ENCODE measurements around the gene CNOT3.

CNOT3 gene

GRCh38 chr19:54138489-54139256 lies 1.1 kb downstream of the CNOT3 start:
- Histone ChIP-seq H3K27me3 (replicated peaks; ENCODE audit: control insufficient read depth, insufficient read depth, low read length) (no peaks in the 10 kb centered on the region), H3K4me3 (ENCODE audit: low read length) (peak overlapping the region; percentile 74), H3K9ac (ENCODE audit: low read length) (peak overlapping the region; percentile 88), H3K4me1 (ENCODE audit: control insufficient read depth, insufficient read depth, low read length) (peaks cover 17% of the 10 kb centered on the region), H3K36me3 (ENCODE audit: control insufficient read depth, insufficient read depth, low read length, severe bottlenecking) (peaks cover 14% of the 10 kb centered on the region), H3K9me3 (ENCODE audit: control insufficient read depth, low read length) (no peaks in the 10 kb centered on the region)
- peak; percentile 37 for DNase-seq (ENCODE audit: low read depth)

GRCh38 chr19:54141356-54141755 lies 3.8 kb downstream of the CNOT3 start:
- H3K9me3 ChIP-seq (ENCODE audit: control insufficient read depth, low read length): no peaks in the 10 kb centered on the region
- no peaks in the 10 kb centered on the region for H3K27me3 ChIP-seq (replicated peaks; ENCODE audit: control insufficient read depth, insufficient read depth, low read length)
- peaks cover 10% of the 10 kb centered on the region for H3K4me1 ChIP-seq (ENCODE audit: control insufficient read depth, insufficient read depth, low read length)
- no peak overlapping the region for H3K9ac ChIP-seq (ENCODE audit: low read length)
- H3K4me3 ChIP-seq (ENCODE audit: low read length): no peak overlapping the region
- DNase-seq (ENCODE audit: low read depth): no peak
- H3K36me3 ChIP-seq (ENCODE audit: control insufficient read depth, insufficient read depth, low read length, severe bottlenecking): peaks cover 40% of the 10 kb centered on the region

GRCh38 chr19:54142166-54142780 lies 4.7 kb downstream of the CNOT3 start:
- Histone ChIP-seq H3K4me3 (ENCODE audit: low read length) (no peak overlapping the region), H3K9ac (ENCODE audit: low read length) (no peak overlapping the region), H3K36me3 (ENCODE audit: control insufficient read depth, insufficient read depth, low read length, severe bottlenecking) (peaks cover 50% of the 10 kb centered on the region), H3K4me1 (ENCODE audit: control insufficient read depth, insufficient read depth, low read length) (peaks cover 7% of the 10 kb centered on the region), H3K27me3 (replicated peaks; ENCODE audit: control insufficient read depth, insufficient read depth, low read length) (no peaks in the 10 kb centered on the region), H3K9me3 (ENCODE audit: control insufficient read depth, low read length) (no peaks in the 10 kb centered on the region)
- no peak for DNase-seq (ENCODE audit: low read depth)

- no peak overlapping the region for H3K9ac ChIP-seq (ENCODE audit: low read length)
- no peaks in the 10 kb centered on the region for H3K4me1 ChIP-seq (ENCODE audit: control insufficient read depth, insufficient read depth, low read length)
- no peaks in the 10 kb centered on the region for H3K9me3 ChIP-seq (ENCODE audit: control insufficient read depth, low read length)
- H3K36me3 ChIP-seq (ENCODE audit: control insufficient read depth, insufficient read depth, low read length, severe bottlenecking): peaks cover 73% of the 10 kb centered on the region
- no peaks in the 10 kb centered on the region for H3K27me3 ChIP-seq (replicated peaks; ENCODE audit: control insufficient read depth, insufficient read depth, low read length)
- no peak overlapping the region for H3K4me3 ChIP-seq (ENCODE audit: low read length)
- no peak for DNase-seq (ENCODE audit: low read depth)
These were observed 8.1 kb downstream of the CNOT3 start for GRCh38 chr19:54145541-54146158.

GRCh38 chr19:54147676-54148075 lies 10.1 kb downstream of the CNOT3 start:
- peaks cover 88% of the 10 kb centered on the region for H3K36me3 ChIP-seq (ENCODE audit: control insufficient read depth, insufficient read depth, low read length, severe bottlenecking)
- no peak for DNase-seq (ENCODE audit: low read depth)
- H3K4me1 ChIP-seq (ENCODE audit: control insufficient read depth, insufficient read depth, low read length): no peaks in the 10 kb centered on the region
- no peak overlapping the region for H3K4me3 ChIP-seq (ENCODE audit: low read length)
- H3K27me3 ChIP-seq (replicated peaks; ENCODE audit: control insufficient read depth, insufficient read depth, low read length): no peaks in the 10 kb centered on the region
- H3K9ac ChIP-seq (ENCODE audit: low read length): no peak overlapping the region
- no peaks in the 10 kb centered on the region for H3K9me3 ChIP-seq (ENCODE audit: control insufficient read depth, low read length)

GRCh38 chr19:54148158-54148557 lies 10.6 kb downstream of the CNOT3 start:
- H3K9ac ChIP-seq (ENCODE audit: low read length): no peak overlapping the region
- DNase-seq (ENCODE audit: low read depth): no peak
- H3K36me3 ChIP-seq (ENCODE audit: control insufficient read depth, insufficient read depth, low read length, severe bottlenecking): peaks cover 88% of the 10 kb centered on the region
- no peaks in the 10 kb centered on the region for H3K27me3 ChIP-seq (replicated peaks; ENCODE audit: control insufficient read depth, insufficient read depth, low read length)
- no peaks in the 10 kb centered on the region for H3K9me3 ChIP-seq (ENCODE audit: control insufficient read depth, low read length)
- no peak overlapping the region for H3K4me3 ChIP-seq (ENCODE audit: low read length)
- H3K4me1 ChIP-seq (ENCODE audit: control insufficient read depth, insufficient read depth, low read length): peaks cover 2% of the 10 kb centered on the region

- no peaks in the 10 kb centered on the region for H3K9me3 ChIP-seq (ENCODE audit: control insufficient read depth, low read length)
- H3K36me3 ChIP-seq (ENCODE audit: control insufficient read depth, insufficient read depth, low read length, severe bottlenecking): peaks cover 86% of the 10 kb centered on the region
- no peaks in the 10 kb centered on the region for H3K27me3 ChIP-seq (replicated peaks; ENCODE audit: control insufficient read depth, insufficient read depth, low read length)
- peaks cover 13% of the 10 kb centered on the region for H3K4me1 ChIP-seq (ENCODE audit: control insufficient read depth, insufficient read depth, low read length)
- no peak overlapping the region for H3K4me3 ChIP-seq (ENCODE audit: low read length)
- no peak overlapping the region for H3K9ac ChIP-seq (ENCODE audit: low read length)
- DNase-seq (ENCODE audit: low read depth): no peak
These were observed 11.7 kb downstream of the CNOT3 start for GRCh38 chr19:54149021-54149812.

- no peaks in the 10 kb centered on the region for H3K9me3 ChIP-seq (ENCODE audit: control insufficient read depth, low read length)
- H3K4me3 ChIP-seq (ENCODE audit: low read length): no peak overlapping the region
- H3K36me3 ChIP-seq (ENCODE audit: control insufficient read depth, insufficient read depth, low read length, severe bottlenecking): peaks cover 86% of the 10 kb centered on the region
- H3K27me3 ChIP-seq (replicated peaks; ENCODE audit: control insufficient read depth, insufficient read depth, low read length): no peaks in the 10 kb centered on the region
- no peak overlapping the region for H3K9ac ChIP-seq (ENCODE audit: low read length)
- DNase-seq (ENCODE audit: low read depth): no peak
- peaks cover 21% of the 10 kb centered on the region for H3K4me1 ChIP-seq (ENCODE audit: control insufficient read depth, insufficient read depth, low read length)
These were observed 13.9 kb downstream of the CNOT3 start for GRCh38 chr19:54151362-54152035.

- Histone ChIP-seq H3K27me3 (replicated peaks; ENCODE audit: control insufficient read depth, insufficient read depth, low read length) (no peaks in the 10 kb centered on the region), H3K9ac (ENCODE audit: low read length) (no peak overlapping the region), H3K4me1 (ENCODE audit: control insufficient read depth, insufficient read depth, low read length) (peaks cover 21% of the 10 kb centered on the region), H3K36me3 (ENCODE audit: control insufficient read depth, insufficient read depth, low read length, severe bottlenecking) (peaks cover 85% of the 10 kb centered on the region), H3K9me3 (ENCODE audit: control insufficient read depth, low read length) (no peaks in the 10 kb centered on the region), H3K4me3 (ENCODE audit: low read length) (no peak overlapping the region)
- no peak for DNase-seq (ENCODE audit: low read depth)
These were observed 14.7 kb downstream of the CNOT3 start for GRCh38 chr19:54152267-54152666.

GRCh38 chr19:54152878-54153524 lies 15.4 kb downstream of the CNOT3 start:
- H3K27me3 ChIP-seq (replicated peaks; ENCODE audit: control insufficient read depth, insufficient read depth, low read length): no peaks in the 10 kb centered on the region
- peaks cover 23% of the 10 kb centered on the region for H3K4me1 ChIP-seq (ENCODE audit: control insufficient read depth, insufficient read depth, low read length)
- peak overlapping the region; percentile 38 for H3K4me3 ChIP-seq (ENCODE audit: low read length)
- H3K36me3 ChIP-seq (ENCODE audit: control insufficient read depth, insufficient read depth, low read length, severe bottlenecking): peaks cover 85% of the 10 kb centered on the region
- H3K9ac ChIP-seq (ENCODE audit: low read length): peak overlapping the region; percentile 54
- H3K9me3 ChIP-seq (ENCODE audit: control insufficient read depth, low read length): no peaks in the 10 kb centered on the region
- DNase-seq (ENCODE audit: low read depth): no peak

Data from adipocyte (in vitro differentiated cells).